SK-N-MC (cell line): ENCODE results near the gene CDK11B.
"Not testable (repeated sequence)": the region's sequence is repeated elsewhere in the genome, so short reads cannot be mapped to it uniquely, and the experiment has no call there.

Experiments used
- EZH2 ChIP-seq: fragments of 200-600 bp; sonication (generic); IDR thresholded peaks from one replicate; pipeline ENCODE4 v1.6.1; 2017; ENCODE audit warnings: antibody characterized with exemption
- POLR2AphosphoS5 ChIP-seq: IDR thresholded peaks from 2 replicates; pipeline ENCODE4 v1.6.1; 2012; ENCODE audit warnings: mild to moderate bottlenecking, low read depth, low read length, borderline replicate concordance

DNA sequence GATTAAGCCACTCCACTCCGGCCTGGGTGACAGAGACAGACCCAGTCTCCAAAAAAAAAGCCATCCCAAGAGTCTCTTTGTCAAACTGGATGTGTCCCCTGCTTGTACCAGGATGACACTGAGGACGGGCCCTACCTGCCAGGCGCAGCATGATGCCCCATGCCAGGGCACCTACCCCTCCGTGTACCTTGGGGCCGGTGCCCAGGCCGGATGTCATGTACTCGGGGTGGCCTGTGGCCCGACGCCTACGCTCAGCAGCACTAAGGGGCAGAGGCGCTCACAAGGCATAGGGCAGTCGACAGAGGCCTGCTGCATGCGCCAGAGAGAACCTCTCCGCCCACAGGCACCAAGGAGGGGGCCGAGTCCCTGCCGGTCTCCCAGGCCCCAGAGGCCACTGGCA is 19.4 kb downstream of the CDK11B start:
- TF ChIP-seq POLR2AphosphoS5, EZH2: not testable (repeated sequence)
